Neural cell (in vitro differentiated cells): ENCODE measurements around the gene RPRD1B. TPM values are rescaled to one million over a fixed set of nuclear protein-coding genes. Genes with fewer than 3 reads are reported as not detected.

Source experiments
- H2AFZ ChIP-seq: fragments of 200-600, 300-800 bp; sonication (generic), shearing (Covaris generic); 2 replicates; pipeline ENCODE4 v1.6.0; 2014; ENCODE audit warnings: low read depth, mild to moderate bottlenecking, antibody characterized with exemption, low read length, moderate library complexity
- H3F3A ChIP-seq: fragments of 200-600 bp; shearing (Covaris generic); 2 replicates; pipeline ENCODE4 v1.6.1; 2016; ENCODE audit warnings: mild to moderate bottlenecking, moderate library complexity, mixed read lengths, antibody characterized with exemption, low read length; ENCODE audit not compliant: insufficient read depth, poor library complexity, severe bottlenecking
- H3K27ac ChIP-seq: fragments of 200-600, 300-800 bp; sonication (generic), shearing (Covaris generic); 2 replicates; pipeline ENCODE4 v1.5.1; 2014; ENCODE audit warnings: mild to moderate bottlenecking, low read length, moderate library complexity
- H3K27me3 ChIP-seq: fragments of 300-800, 200-600 bp; sonication (generic), shearing (Covaris generic); 2 replicates; pipeline ENCODE4 v1.6.0; 2014; ENCODE audit warnings: mild to moderate bottlenecking, low read depth, low read length, moderate library complexity; ENCODE audit not compliant: insufficient read depth
- H3K36me3 ChIP-seq: fragments of 300-800, 200-600 bp; sonication (generic), shearing (Covaris generic); 2 replicates; pipeline ENCODE4 v1.5.1; 2014; ENCODE audit warnings: mild to moderate bottlenecking, antibody characterized with exemption, low read length, moderate library complexity; ENCODE audit not compliant: insufficient read depth
- H3K4me2 ChIP-seq: fragments of 300-800, 200-600 bp; sonication (generic), shearing (Covaris generic); 2 replicates; pipeline ENCODE4 v1.6.0; 2014; ENCODE audit warnings: mild to moderate bottlenecking, low read length
- H3K4me3 ChIP-seq: fragments of 300-800, 200-600 bp; sonication (generic), shearing (Covaris generic); 2 replicates; pipeline ENCODE4 v1.5.1; 2014; ENCODE audit warnings: mild to moderate bottlenecking, low read length, moderate library complexity
- H3K79me2 ChIP-seq: fragments of 200-600 bp; shearing (Covaris generic); replicated peaks from 2 replicates; pipeline ENCODE4 v1.6.0; 2014; ENCODE audit warnings: mild to moderate bottlenecking, low read length, moderate library complexity; ENCODE audit not compliant: insufficient read depth
- H3K9ac ChIP-seq: fragments of 300-800, 200-600 bp; sonication (generic), shearing (Covaris generic); 2 replicates; pipeline ENCODE4 v1.6.1; 2016; ENCODE audit warnings: mild to moderate bottlenecking, low read length, mixed read lengths
- H3K9me2 ChIP-seq: fragments of 200-600 bp; shearing (Covaris generic); 2 replicates; pipeline ENCODE4 v1.6.1; 2016; ENCODE audit warnings: mild to moderate bottlenecking, low read length, mixed read lengths; ENCODE audit not compliant: insufficient read depth
- H3K9me3 ChIP-seq: fragments of 200-600, 300-800 bp; sonication (generic), shearing (Covaris generic); 2 replicates; pipeline ENCODE4 v1.6.1; 2016; ENCODE audit warnings: mild to moderate bottlenecking, mixed run types, low read length, moderate library complexity, mixed read lengths
- H4K20me1 ChIP-seq: fragments of 200-600 bp; shearing (Covaris generic); 2 replicates; pipeline ENCODE4 v1.6.1; 2016; ENCODE audit warnings: mild to moderate bottlenecking, mixed run types; ENCODE audit not compliant: insufficient read depth
- EP300 ChIP-seq: fragments of 450-650 bp; conservative IDR thresholded peaks from 2 replicates; pipeline ENCODE4 v1.6.1; 2014; ENCODE audit warnings: antibody characterized with exemption, mild to moderate bottlenecking, moderate library complexity; ENCODE audit not compliant: poor library complexity, severe bottlenecking
- EZH2 ChIP-seq: fragments of 200-600, 300-800 bp; shearing (Covaris generic), sonication (generic); IDR thresholded peaks from 2 replicates; pipeline ENCODE4 v1.6.1; 2014; ENCODE audit warnings: antibody characterized with exemption, low read length, borderline replicate concordance, mild to moderate bottlenecking; ENCODE audit not compliant: insufficient read depth, poor library complexity, severe bottlenecking
- MXI1 ChIP-seq: fragments of 450-650 bp; conservative IDR thresholded peaks from 2 replicates; pipeline ENCODE4 v1.6.1; 2014; ENCODE audit warnings: antibody characterized with exemption, mild to moderate bottlenecking; ENCODE audit not compliant: poor library complexity, severe bottlenecking
- POLR2AphosphoS5 ChIP-seq: IDR thresholded peaks from 2 replicates; pipeline ENCODE4 v1.6.1; 2012
- RAD21 ChIP-seq: fragments of 450-650 bp; conservative IDR thresholded peaks from 2 replicates; pipeline ENCODE4 v1.6.1; 2014; ENCODE audit warnings: antibody characterized with exemption, mild to moderate bottlenecking, moderate library complexity
- SMC3 ChIP-seq: fragments of 450-650 bp; conservative IDR thresholded peaks from 2 replicates; pipeline ENCODE4 v1.6.1; 2014; ENCODE audit warnings: antibody characterized with exemption, mild to moderate bottlenecking, moderate library complexity; ENCODE audit not compliant: poor library complexity
- TAF1 ChIP-seq: IDR thresholded peaks from 2 replicates; pipeline ENCODE4 v1.6.1; 2012; ENCODE audit warnings: low read depth
- polyA plus RNA-seq: library from polyadenylated mRNA; depleted of rRNA; stranded (reverse); fragments of >200 nt; gene quantifications from 2 replicates; pipeline ENCODE4 v1.2.3, GENCODE V29; 2014
- TF ChIP-seq, protein P1 (sequence below): IDR thresholded peaks from 2 replicates; pipeline ENCODE4 v1.6.1; 2012; ENCODE audit warnings: borderline replicate concordance
- TF ChIP-seq, protein P2 (sequence below): fragments of 450-650 bp; IDR thresholded peaks from 2 replicates; pipeline ENCODE4 v1.5.1; 2014; ENCODE audit warnings: antibody characterized with exemption, mild to moderate bottlenecking, moderate library complexity; ENCODE audit not compliant: poor library complexity, severe bottlenecking

RPRD1B gene
- polyA plus RNA-seq, 1 donor from 2014 or later, result 23.4 TPM

DNA sequence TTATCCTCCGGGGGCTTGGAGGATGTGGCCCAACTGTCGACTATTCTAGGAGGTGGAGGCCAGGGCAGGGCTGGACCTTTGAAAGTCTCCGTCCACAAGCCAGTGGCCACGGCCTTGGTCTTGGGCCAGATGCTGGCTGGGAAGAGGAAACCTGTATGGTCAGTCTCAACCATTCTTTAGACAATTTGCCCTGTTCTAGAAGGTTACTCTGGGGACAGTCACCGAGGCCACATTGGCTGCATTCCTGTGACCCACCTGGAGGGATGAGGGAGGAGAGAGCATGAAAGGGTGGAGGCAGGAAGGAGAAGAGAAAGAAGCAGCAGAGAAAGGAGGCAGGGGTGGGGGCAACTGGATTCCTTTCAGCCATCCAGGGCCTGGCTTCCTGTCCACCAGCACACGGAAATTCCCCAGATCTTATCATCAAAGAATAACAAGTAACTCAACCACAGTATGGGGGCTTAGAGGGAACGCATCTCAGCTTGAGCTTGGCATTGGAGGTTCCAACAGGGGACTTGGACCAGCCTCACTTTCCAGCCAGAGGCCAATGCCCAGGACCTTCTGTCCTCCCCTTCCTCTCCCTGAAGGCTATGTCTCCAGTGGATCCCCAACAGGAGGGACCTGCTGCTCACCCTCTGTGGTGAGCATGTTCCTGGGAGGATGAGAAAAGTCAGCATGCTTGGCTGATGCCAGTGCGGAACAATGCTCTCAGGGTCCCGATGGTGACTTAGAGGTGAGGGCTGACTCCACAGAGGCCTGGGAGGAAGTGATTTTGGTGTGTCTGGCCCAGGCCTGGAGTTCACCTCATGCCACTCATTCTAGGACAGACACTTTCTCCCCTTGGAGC is 101.1 kb downstream of the RPRD1B start:
- Histone ChIP-seq H3K9me3 (no peaks in the 10 kb centered on the region), H3F3A (no peaks in the 10 kb centered on the region), H3K79me2 (no peaks in the 10 kb centered on the region), H3K4me2 (no peak overlapping the region), H3K9me2 (no peaks in the 10 kb centered on the region), H3K9ac (no peak overlapping the region), H4K20me1 (no peaks in the 10 kb centered on the region), H3K4me3 (no peak overlapping the region), H3K27ac (no peak overlapping the region), H3K36me3 (no peaks in the 10 kb centered on the region), H2AFZ (no peak overlapping the region), H3K27me3 (no peaks in the 10 kb centered on the region)
- TF ChIP-seq RAD21 (no peak), TAF1 (no peak), MXI1 (no peak), EZH2 (no peak), SMC3 (no peak), POLR2AphosphoS5 (no peak), EP300 (no peak)
- TF ChIP-seq, protein P1, sequence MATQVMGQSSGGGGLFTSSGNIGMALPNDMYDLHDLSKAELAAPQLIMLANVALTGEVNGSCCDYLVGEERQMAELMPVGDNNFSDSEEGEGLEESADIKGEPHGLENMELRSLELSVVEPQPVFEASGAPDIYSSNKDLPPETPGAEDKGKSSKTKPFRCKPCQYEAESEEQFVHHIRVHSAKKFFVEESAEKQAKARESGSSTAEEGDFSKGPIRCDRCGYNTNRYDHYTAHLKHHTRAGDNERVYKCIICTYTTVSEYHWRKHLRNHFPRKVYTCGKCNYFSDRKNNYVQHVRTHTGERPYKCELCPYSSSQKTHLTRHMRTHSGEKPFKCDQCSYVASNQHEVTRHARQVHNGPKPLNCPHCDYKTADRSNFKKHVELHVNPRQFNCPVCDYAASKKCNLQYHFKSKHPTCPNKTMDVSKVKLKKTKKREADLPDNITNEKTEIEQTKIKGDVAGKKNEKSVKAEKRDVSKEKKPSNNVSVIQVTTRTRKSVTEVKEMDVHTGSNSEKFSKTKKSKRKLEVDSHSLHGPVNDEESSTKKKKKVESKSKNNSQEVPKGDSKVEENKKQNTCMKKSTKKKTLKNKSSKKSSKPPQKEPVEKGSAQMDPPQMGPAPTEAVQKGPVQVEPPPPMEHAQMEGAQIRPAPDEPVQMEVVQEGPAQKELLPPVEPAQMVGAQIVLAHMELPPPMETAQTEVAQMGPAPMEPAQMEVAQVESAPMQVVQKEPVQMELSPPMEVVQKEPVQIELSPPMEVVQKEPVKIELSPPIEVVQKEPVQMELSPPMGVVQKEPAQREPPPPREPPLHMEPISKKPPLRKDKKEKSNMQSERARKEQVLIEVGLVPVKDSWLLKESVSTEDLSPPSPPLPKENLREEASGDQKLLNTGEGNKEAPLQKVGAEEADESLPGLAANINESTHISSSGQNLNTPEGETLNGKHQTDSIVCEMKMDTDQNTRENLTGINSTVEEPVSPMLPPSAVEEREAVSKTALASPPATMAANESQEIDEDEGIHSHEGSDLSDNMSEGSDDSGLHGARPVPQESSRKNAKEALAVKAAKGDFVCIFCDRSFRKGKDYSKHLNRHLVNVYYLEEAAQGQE, result no peak
- TF ChIP-seq, protein P2, sequence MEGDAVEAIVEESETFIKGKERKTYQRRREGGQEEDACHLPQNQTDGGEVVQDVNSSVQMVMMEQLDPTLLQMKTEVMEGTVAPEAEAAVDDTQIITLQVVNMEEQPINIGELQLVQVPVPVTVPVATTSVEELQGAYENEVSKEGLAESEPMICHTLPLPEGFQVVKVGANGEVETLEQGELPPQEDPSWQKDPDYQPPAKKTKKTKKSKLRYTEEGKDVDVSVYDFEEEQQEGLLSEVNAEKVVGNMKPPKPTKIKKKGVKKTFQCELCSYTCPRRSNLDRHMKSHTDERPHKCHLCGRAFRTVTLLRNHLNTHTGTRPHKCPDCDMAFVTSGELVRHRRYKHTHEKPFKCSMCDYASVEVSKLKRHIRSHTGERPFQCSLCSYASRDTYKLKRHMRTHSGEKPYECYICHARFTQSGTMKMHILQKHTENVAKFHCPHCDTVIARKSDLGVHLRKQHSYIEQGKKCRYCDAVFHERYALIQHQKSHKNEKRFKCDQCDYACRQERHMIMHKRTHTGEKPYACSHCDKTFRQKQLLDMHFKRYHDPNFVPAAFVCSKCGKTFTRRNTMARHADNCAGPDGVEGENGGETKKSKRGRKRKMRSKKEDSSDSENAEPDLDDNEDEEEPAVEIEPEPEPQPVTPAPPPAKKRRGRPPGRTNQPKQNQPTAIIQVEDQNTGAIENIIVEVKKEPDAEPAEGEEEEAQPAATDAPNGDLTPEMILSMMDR, result no peak

DNA sequence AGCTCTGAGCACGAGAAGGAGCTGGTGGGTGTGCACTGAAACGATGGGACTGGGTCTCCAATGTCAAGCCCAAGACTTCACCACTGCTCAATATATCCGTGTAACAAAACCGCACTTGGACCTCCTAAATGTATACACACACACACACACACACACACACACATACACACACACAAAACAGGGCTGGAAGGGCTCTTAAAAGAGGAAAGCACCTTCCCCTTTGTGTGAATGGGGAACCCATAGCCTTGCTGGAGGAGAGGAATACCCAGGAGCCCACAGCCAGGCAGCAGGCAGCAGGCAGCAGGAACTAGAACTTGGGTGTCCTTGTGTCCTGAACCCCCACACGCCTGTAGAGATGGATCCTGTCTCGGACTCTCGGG is 101.7 kb downstream of the RPRD1B start:
- no peaks in the 10 kb centered on the region for H3K36me3 ChIP-seq
- H3K27me3 ChIP-seq, result no peaks in the 10 kb centered on the region
- no peaks in the 10 kb centered on the region for H3K79me2 ChIP-seq
- no peak for TF ChIP-seq TAF1
- no peak overlapping the region for H3K27ac ChIP-seq
- no peak overlapping the region for H2AFZ ChIP-seq
- H3K4me2 ChIP-seq, result no peak overlapping the region
- H3K9me3 ChIP-seq, result no peaks in the 10 kb centered on the region
- H3K9me2 ChIP-seq, result no peaks in the 10 kb centered on the region
- H3K9ac ChIP-seq, result no peak overlapping the region
- no peak overlapping the region for H3K4me3 ChIP-seq
- H4K20me1 ChIP-seq, result no peaks in the 10 kb centered on the region
- H3F3A ChIP-seq, result no peaks in the 10 kb centered on the region
